ENCODE measurements around the gene CACNA1C.
"Not testable (repeated sequence)": the region's sequence is repeated elsewhere in the genome, so short reads cannot be mapped to it uniquely, and the experiment has no call there.

The CACNA1C gene

DNA sequence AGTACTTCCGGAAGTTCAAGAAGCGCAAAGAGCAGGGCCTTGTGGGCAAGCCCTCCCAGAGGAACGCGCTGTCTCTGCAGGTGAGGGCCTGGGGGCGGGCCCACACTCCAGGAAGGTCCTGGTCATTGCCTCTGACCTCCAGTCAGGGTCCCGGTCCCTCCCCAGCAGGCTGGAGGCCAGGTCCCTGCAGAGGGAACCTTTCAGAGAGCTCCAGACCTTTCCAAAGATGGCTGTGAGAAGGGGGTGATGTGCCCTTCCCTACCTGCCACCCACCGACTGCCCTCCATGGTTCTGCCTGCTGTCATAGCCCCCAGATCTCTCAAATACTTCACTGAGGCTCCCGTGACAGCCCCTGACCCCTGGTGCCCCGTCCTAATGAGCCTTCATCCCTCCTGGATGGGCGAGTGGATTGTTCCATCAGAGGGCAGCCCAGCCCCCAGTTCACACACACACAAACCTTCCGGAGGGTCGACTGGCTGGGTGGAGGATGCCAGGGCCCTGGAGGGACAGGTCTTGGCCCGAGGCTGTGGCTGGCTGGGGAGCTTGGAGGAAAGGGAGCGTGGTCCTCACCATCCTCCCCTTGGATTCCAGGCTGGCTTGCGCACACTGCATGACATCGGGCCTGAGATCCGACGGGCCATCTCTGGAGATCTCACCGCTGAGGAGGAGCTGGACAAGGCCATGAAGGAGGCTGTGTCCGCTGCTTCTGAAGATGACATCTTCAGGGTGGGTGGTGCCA lies 624.5 kb downstream of the CACNA1C start:
- DNase-seq (ENCODE audit: low spot score): no peak

DNA sequence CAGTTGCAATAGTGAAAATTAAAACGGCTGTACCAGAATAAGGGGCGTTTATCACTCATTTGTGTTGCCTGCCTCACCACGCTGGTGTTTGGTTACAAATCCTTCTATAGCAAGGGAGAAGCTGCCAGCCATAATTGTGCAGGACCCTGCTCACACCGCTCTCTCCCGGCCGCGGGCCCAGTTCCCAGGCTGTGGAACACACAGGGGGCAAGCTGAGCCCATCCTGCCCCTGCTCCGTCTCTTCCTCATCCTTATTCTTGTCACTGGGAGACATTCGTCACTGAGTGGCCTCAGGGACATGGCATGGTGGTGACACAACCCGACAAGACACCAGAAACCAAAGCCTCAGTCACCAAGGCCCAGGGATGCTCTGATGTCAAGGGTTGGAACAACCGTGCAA lies 625.6 kb downstream of the CACNA1C start:
- DNase-seq (ENCODE audit: low spot score): no peak

DNA sequence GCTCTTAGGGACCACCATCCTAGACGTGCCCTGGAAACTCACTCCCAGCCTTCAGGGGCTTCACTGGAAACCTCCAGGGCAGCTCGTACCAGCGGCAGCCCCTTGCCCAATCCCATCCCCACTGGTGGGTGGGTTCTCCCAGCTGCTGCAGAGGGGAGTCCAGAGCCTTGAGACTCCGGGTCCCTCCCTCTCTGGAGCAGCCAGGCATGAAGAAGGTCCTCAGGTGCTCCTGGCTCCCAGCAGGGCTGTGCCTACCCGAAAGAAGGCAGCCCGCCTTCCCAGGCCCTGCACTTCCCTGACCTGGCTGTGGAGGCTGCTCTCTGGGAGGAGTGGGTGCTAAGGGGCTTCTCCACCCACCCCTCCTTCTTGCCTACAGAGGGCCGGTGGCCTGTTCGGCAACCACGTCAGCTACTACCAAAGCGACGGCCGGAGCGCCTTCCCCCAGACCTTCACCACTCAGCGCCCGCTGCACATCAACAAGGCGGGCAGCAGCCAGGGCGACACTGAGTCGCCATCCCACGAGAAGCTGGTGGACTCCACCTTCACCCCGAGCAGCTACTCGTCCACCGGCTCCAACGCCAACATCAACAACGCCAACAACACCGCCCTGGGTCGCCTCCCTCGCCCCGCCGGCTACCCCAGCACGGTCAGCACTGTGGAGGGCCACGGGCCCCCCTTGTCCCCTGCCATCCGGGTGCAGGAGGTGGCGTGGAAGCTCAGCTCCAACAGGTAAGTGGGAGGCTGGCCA lies 626.5 kb downstream of the CACNA1C start:
- DNase-seq (ENCODE audit: low spot score): no peak

DNA sequence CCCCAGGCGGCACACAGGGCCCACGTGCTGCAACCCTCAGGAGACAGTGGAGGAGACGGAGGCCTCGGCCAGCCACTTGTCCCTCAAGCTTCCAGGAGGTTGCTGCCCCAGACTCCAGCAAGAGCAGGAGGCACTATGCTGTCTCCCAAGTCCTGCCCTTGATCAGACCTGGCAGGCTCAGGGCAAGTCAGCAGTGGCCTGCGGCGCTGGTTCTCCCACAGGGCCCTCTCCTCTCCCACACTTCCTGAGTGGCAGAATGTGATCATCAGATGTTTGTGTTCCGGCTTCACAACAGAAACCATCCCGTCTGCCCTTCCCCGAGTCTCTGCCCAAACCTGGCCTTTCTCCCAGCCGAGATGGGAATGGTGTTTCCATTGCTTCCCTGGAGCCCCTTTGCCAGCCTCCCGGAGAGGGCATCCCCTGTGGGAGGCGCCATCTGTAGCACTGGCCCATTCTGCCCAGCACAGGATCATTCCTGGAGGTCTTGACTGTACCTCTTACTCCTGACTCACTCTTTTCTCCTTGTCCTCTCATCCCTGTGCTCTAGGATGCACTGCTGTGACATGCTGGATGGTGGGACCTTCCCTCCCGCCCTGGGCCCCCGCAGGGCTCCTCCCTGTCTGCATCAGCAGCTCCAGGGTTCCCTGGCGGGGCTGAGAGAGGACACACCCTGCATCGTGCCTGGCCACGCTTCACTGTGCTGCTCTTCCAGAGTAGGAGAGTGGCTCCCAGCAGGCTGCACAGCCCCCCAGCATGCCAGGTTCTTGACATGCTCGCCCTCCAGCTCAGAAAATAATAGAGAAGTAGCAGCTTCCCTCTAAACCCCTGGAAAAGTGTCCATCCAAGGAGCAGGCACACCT lies 627.3 kb downstream of the CACNA1C start:
- no peak for DNase-seq (ENCODE audit: low spot score)

DNA sequence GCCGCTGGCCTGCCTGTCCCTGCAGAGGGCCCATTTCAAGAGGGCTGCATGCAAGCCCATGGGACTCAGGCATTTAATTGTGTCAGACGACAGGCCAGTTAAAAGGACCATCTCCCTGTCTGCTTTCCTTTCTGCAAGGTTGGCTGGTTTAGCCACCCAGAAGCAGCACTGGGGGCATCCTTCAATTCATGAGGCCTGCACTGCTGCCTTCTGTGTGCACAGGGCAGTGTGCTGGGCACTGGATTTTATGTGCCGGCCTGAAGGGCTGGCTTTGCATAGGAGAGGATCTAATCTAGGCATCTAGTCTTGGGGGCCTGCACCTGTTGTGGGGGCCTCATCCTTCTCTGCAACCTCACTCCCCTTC lies 627.9 kb downstream of the CACNA1C start:
- DNase-seq (ENCODE audit: low spot score): no peak

DNA sequence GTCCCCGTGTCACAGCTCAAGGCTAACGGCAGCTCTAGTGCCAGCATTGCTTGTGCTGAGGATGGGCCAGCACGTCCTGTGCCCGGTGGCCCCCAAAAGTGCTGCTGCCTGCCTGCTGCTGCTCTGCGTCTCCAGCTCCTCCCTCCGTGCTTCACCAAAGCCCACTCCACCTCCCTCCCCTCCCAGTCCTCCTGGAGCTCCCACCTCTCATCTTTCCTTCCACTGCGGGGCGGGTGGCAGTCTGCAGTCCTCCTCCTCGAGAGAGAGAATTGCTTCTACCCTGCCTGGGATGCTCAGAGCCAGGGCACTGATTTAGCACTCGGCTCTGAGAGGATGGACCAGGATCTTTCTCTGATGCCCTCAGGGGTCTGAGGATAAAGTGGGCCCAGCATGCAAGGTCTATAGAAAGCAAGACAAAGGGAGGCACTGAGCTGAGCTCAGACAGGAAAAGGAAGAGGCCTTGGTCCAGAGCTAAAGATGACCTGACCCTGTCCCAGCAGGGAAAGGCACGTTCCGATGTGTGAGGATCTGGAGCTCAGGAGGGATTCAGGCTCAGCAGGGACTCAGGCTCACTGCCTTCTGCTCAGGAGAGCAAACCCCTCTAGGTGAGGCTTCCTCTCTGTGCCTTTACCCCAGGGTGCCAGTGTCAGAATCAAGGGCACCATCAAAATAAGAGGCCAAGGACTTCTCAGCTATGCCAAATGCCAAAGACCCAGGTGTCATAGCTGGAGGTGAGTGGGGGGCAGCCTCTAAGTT lies 628.8 kb downstream of the CACNA1C start:
- no peak for DNase-seq (ENCODE audit: low spot score)

DNA sequence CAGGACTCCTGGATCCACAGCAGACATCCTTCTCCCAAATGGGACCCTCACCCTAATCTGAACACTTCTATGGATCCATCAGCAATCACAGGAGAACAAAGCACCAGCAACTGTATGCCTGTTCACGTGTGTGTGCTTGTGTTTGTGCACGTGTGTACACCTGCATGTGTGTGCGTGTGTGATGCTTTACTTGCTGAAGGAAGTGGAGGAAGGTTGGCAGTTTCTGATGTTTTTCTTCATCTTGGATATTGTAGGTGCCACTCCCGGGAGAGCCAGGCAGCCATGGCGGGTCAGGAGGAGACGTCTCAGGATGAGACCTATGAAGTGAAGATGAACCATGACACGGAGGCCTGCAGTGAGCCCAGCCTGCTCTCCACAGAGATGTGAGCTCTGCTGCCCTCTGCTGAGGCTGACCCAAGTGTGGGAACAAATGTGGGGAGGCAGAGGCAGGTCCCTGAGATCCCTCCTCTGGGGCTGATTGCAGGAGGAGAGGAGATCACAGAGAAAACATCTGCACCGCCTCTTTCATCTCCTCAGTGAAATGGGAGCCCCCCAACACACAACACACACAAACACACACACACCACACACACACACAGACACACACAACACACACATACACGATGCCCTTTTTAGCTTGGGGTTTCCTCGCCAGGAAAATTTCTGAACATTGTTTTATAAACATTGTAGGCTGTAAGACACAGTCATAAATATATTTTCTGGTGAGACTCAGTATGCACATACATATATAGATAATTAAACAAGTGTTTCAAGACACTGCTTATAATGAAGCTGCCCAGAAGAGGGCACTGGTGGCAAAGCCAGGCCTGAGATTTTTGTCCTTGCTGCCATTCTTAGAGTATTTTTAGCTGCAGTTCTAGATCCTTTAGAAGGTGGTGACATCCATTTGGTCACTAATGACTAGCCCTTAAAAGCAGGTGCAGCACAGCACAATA lies 629.8 kb downstream of the CACNA1C start:
- DNase-seq (ENCODE audit: low spot score): no peak

DNA sequence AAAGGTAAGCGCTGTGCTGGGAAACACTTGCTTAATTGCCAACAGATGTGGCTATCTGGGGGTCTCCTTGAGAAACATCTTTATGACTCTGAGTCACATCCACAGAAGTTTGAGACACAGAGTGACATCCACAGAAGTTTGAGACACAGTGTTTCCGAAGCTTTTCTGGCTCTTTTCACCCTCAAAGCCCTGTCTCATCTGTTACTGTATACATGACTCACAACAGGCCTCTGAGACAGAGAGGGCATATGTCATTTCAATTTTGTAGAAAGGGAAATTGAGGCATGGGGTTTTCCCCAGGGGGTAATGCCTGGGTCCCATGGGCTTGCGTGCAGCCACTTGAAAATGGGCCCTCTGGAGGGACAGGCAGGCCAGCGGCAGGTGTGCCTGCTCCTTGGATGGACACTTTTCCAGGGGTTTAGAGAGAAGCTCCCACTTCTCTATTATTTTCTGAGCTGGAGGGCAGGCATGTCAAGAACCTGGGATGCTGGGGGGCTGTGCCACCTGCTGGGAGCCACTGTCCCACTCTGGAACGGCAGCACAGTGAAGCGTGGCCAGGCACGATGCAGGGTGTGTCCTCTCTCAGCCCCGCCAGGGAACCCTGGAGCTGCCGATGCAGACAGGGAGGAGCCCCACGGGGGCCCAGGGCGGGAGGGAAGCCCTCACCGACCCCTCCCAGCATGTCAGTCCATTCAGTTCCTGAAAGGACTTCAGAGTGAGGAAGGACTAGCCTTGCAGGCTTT lies 630.7 kb downstream of the CACNA1C start:
- DNase-seq (ENCODE audit: low spot score): no peak

DNA sequence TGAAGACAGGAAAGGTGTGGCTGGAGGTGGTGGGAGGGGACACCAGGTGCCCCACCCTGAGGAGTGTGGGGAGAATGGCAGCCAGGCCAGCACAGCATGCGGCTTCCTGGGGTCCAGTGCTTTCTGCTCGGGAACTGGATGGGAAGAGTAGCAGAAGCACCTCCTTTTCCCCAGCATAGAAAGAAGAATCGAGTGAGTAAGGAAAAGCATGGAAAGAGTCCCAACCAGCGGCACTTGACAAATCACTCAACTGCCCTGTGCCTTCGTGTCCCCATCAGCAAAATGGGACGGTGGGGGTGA lies 631.2 kb downstream of the CACNA1C start:
- not testable (repeated sequence) for DNase-seq (ENCODE audit: low spot score)

DNA sequence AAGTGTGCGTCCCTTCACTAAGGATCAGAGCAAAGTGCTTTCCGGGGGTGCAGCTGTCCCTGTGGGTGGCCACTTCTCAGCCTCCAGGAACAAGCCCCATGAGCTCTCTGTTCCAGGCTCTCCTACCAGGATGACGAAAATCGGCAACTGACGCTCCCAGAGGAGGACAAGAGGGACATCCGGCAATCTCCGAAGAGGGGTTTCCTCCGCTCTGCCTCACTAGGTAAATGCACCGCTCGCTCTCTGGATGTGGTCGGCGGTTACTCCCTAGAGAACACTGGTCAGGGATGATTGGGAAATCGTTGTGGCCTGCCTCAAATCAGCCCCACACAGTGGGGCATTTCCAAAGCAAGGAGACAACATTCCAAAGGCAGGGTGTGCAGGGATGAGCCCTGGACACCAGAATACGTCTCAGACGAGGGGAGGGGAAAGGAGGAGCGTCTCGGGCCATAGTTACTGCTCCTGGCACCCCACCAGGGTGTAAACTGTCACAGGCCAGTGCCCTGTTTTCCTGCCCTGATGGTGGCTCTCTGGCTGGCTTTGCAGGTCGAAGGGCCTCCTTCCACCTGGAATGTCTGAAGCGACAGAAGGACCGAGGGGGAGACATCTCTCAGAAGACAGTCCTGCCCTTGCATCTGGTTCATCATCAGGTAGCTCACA lies 633.0 kb downstream of the CACNA1C start:
- DNase-seq (ENCODE audit: low spot score): not testable (repeated sequence)

DNA sequence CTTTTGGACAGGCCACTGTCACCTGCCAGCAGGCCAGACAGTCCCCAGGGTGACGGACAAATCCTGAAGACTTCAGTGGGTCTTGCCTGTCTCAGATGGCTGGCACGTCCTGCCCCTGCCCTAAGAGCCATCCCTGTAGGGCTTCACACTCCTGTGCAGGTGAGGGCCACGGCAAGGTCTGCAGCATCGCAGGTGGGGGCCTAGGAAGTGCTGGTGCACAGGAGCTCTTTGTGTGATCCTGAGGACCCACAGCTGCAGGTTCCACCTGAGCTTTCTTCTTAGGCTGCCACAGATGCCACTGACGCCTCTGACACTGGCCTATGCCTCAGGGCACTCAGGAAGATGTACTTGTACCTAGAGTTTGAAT lies 633.5 kb downstream of the CACNA1C start:
- no peak for DNase-seq (ENCODE audit: low spot score)

DNA sequence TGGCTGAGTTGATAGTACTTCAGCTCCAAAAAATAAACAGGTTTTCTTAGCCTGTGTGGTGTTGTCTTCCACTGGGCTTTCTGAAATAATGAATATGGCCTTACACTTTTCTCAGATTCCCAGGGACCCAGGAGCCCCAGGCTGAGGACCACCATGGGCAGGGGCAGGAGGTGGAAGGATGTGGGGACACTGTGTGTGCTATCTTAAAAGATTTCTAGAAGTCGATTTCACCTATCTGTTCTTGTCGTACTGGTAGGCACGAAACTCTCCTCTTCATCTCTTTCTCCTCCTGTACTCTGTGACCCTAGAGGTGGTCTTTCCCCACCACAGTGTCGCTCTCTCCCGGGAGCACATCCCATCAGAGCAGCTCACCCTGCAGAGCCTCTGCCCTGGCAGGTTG lies 634.3 kb downstream of the CACNA1C start:
- no peak for DNase-seq (ENCODE audit: low spot score)

DNA sequence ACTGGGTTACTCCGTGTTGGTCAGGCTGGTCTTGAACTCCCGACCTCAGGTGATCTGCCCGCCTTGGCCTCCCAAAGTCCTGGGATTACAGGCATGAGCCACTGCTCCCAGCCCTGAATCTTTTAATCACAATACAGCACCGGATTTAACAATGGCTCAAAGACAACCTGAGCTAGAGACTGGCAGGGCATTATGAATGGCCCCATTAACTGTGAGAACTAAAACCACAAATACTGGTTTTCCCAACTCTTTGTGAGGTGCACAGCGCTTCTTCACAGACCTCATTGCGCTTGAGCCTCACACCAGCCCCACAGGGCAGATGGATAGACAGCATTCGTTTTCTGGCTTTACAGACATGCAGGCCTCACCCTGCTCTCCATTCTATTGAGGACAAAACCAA lies 634.9 kb downstream of the CACNA1C start:
- DNase-seq (ENCODE audit: low spot score): no peak

DNA sequence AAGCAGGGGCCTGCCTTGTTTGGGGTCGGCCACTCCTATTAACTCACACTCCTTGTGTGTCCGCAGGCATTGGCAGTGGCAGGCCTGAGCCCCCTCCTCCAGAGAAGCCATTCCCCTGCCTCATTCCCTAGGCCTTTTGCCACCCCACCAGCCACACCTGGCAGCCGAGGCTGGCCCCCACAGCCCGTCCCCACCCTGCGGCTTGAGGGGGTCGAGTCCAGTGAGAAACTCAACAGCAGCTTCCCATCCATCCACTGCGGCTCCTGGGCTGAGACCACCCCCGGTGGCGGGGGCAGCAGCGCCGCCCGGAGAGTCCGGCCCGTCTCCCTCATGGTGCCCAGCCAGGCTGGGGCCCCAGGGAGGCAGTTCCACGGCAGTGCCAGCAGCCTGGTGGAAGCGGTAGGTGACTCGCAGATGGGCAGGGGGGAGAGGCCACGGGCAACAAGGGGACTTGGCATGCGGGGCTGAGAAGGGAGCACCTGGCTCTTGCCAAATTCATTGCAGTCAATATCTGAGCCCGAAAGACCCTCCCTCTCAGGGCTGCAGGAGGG lies 635.7 kb downstream of the CACNA1C start:
- DNase-seq (ENCODE audit: low spot score): no peak

DNA sequence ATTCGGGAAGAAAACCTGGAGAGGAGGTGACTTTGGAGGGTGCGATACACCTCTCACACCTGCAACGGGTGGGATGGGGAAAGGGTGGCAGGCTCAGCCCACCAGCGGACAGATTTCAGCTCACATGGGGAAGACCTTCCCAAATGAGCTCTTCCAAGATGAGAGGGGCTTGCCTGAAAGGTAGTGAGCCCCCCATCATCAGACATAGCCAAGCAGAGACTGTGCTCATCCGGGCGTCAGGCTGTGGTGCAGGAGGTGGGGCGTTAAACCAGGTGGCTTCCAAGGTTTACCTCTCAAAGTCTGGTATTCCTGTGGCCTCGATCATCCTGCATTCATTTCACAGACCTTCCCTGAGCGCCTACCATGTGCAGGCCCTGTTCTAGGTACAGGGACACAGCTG lies 636.6 kb downstream of the CACNA1C start:
- no peak for DNase-seq (ENCODE audit: low spot score)

DNA sequence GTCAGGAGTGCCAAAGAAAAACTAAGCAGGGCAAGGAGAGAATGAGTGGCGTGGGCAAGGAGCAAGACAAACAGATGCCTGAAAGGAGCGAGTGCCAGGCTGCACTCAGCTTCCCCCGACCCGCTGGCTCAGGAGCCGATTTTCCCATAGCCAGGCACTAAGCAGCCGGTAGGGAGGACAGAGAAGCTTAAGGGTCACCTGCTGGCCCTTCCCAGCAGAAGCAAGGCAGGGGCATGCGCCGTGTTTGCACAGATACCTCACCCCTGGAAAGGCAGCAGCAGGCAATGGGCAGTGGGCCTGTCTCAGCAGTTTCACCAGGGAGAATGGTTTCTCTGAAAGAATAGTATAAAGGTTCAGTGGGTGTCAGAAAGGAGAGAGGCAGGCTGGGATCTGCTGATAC lies 637.1 kb downstream of the CACNA1C start:
- DNase-seq (ENCODE audit: low spot score): no peak

DNA sequence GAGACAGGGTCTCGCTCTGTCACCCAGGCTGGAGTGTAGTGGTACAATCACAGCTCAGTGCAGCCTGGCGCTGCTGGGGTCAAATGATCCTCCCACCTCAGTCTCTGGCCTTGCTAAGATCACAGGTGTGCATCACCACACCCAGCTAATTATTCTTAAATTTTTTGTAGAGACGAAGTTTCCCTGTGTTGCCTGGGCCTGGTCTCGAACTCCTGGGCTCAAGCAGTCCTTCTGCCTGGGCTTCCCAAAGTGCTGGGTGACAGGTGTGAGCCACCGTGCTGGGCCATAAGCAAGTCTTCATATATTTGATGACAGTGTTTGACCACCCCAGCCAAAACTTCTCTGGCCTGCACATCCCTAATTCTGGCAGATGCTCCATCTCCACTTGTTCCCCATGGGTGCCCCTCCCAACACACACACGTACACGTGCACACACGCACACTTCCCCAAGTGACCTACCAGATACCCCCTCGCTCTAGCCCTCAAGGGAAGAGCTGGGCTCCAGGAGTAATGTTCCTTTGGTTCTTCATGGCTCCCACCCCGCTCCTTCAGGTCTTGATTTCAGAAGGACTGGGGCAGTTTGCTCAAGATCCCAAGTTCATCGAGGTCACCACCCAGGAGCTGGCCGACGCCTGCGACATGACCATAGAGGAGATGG lies 637.7 kb downstream of the CACNA1C start:
- no peak for DNase-seq (ENCODE audit: low spot score)

DNA sequence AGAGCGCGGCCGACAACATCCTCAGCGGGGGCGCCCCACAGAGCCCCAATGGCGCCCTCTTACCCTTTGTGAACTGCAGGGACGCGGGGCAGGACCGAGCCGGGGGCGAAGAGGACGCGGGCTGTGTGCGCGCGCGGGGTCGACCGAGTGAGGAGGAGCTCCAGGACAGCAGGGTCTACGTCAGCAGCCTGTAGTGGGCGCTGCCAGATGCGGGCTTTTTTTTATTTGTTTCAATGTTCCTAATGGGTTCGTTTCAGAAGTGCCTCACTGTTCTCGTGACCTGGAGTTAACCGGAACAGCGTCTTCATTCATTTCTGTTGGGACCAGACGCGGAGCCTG lies 638.2 kb downstream of the CACNA1C start:
- no peak for DNase-seq (ENCODE audit: low spot score)

DNA sequence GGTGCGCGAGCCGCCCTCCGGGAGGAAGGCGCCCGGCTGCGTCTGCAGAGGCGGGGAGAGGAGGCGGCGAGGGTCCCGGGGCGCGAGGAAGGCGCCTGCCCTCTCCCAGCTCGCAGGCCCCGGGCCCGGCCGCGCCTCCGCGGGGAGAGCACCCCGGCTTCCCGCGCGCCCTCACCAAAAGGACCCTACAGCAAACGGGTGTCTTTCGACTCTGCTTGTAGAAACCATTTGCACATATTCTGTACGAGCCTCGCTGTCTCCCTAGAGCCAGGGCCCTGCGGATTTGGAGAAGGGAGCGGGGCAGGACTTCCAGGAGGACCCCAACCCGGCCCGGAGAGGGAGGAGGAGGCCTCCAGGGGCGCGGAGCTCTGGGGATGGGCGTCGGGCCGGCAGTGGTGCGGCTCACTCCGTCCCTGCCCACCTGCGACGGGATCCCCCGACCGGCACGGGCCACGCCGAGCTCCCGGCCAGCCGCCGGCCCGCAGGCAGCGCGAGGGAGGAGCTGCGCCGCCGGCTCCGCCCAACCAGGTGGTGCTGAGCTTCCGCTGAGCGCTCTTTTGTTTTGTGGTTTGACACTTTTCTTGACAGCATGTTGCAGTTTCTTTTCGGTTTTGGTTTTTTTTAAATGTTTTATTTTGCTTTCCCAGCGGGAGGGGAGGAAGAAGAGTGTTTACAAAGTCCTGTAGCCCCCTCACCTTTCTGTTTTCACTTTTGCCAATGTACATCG lies 638.7 kb downstream of the CACNA1C start:
- no peak for DNase-seq (ENCODE audit: low spot score)

All from LoVo (cell line).